Measurements from ENCODE around the gene UCK2. TPM values are rescaled to one million over a fixed set of nuclear protein-coding genes. Genes with fewer than 3 reads are reported as not detected.

Gene UCK2
- total RNA-seq, 1 donor from 2014 or later: 40.9 TPM

GRCh38 chr1:165898837-165899236 is 71.4 kb downstream of the UCK2 start:
- Mint-ChIP-seq H3K4me3 (no peak overlapping the region), H3K27ac (peak overlapping the region; percentile 81), H3K36me3 (peaks cover 7% of the 10 kb centered on the region), H3K27me3 (ENCODE audit: low read depth) (no peaks in the 10 kb centered on the region), H3K4me1 (peaks cover 25% of the 10 kb centered on the region), H3K9me3 (no peaks in the 10 kb centered on the region)
- no peak for DNase-seq (ENCODE audit: low spot score in 2 of 2, unreplicated experiment in 2 of 2)
- no peak for TF ChIP-seq CTCF (IDR thresholded peaks at IDR 0.05; ENCODE audit: unreplicated experiment)

GRCh38 chr1:165899461-165899941 is 72.1 kb downstream of the UCK2 start:
- no peak for TF ChIP-seq CTCF (IDR thresholded peaks at IDR 0.05; ENCODE audit: unreplicated experiment)
- H3K4me3 Mint-ChIP-seq: no peak overlapping the region
- peaks cover 25% of the 10 kb centered on the region for H3K4me1 Mint-ChIP-seq
- no peaks in the 10 kb centered on the region for H3K27me3 Mint-ChIP-seq (ENCODE audit: low read depth)
- no peak for DNase-seq (ENCODE audit: low spot score in 2 of 2, unreplicated experiment in 2 of 2)
- H3K36me3 Mint-ChIP-seq: peaks cover 7% of the 10 kb centered on the region
- H3K27ac Mint-ChIP-seq: peak overlapping the region; percentile 81
- no peaks in the 10 kb centered on the region for H3K9me3 Mint-ChIP-seq

GRCh38 chr1:165900576-165901380 is 73.4 kb downstream of the UCK2 start:
- Mint-ChIP-seq H3K27ac (no peak overlapping the region), H3K9me3 (no peaks in the 10 kb centered on the region), H3K27me3 (ENCODE audit: low read depth) (no peaks in the 10 kb centered on the region), H3K4me1 (peaks cover 22% of the 10 kb centered on the region), H3K36me3 (peaks cover 6% of the 10 kb centered on the region), H3K4me3 (no peak overlapping the region)
- no peak for DNase-seq (ENCODE audit: low spot score in 2 of 2, unreplicated experiment in 2 of 2)
- no peak for TF ChIP-seq CTCF (IDR thresholded peaks at IDR 0.05; ENCODE audit: unreplicated experiment)

GRCh38 chr1:165902565-165902964 is 75.2 kb downstream of the UCK2 start:
- H3K36me3 Mint-ChIP-seq: peaks cover 10% of the 10 kb centered on the region
- no peak overlapping the region for H3K27ac Mint-ChIP-seq

GRCh38 chr1:165903672-165904071 is 76.3 kb downstream of the UCK2 start:
- DNase-seq (ENCODE audit: low spot score in 2 of 2, unreplicated experiment in 2 of 2): no peak
- no peak for TF ChIP-seq CTCF (IDR thresholded peaks at IDR 0.05; ENCODE audit: unreplicated experiment)
- Mint-ChIP-seq H3K9me3 (no peaks in the 10 kb centered on the region), H3K27ac (no peak overlapping the region), H3K36me3 (peaks cover 15% of the 10 kb centered on the region), H3K4me3 (no peak overlapping the region), H3K27me3 (ENCODE audit: low read depth) (no peaks in the 10 kb centered on the region), H3K4me1 (peaks cover 16% of the 10 kb centered on the region)

More at GRCh38 chr1:165902565-165902964, 75.2 kb downstream of the UCK2 start:
- no peak for DNase-seq (ENCODE audit: low spot score in 2 of 2, unreplicated experiment in 2 of 2)
- Mint-ChIP-seq H3K4me3 (no peak overlapping the region), H3K9me3 (no peaks in the 10 kb centered on the region), H3K27me3 (ENCODE audit: low read depth) (no peaks in the 10 kb centered on the region), H3K4me1 (peaks cover 22% of the 10 kb centered on the region)
- TF ChIP-seq CTCF (IDR thresholded peaks at IDR 0.05; ENCODE audit: unreplicated experiment): no peak
